GM13976 (cell line): ENCODE results near the gene GPR180.

Experiments
- DNase-seq: peaks from one replicate; pipeline ENCODE4 v3.0.0; 2012; ENCODE audit warnings: low spot score
- CTCF ChIP-seq: IDR thresholded peaks from 2 replicates; pipeline ENCODE4 v1.5.1; 2012; ENCODE audit warnings: borderline replicate concordance, mild to moderate bottlenecking; ENCODE audit not compliant: insufficient read depth; ENCODE audit errors: extremely low read depth, missing control alignments, control extremely low read depth
- in situ Hi-C: fragments of 300-500 bp; cut with MboI; formaldehyde crosslinking; loops from one replicate; pipeline ENCODE4 v1.12.0; 2022; ENCODE audit warnings: low sequenced_read_pairs, mixed read lengths, inconsistent platforms; ENCODE audit not compliant: unreplicated experiment

GPR180 gene

GRCh38 chr13:94664889-94665288 is 63.2 kb downstream of the GPR180 start:
- DNase-seq = no peak
- TF ChIP-seq CTCF = no peak
- in situ Hi-C loops = no loop called here

GRCh38 chr13:94666065-94666464 is 64.4 kb downstream of the GPR180 start:
- in situ Hi-C loops = no loop called here
- no peak for TF ChIP-seq CTCF
- no peak for DNase-seq

- no peak for TF ChIP-seq CTCF
- in situ Hi-C loops = no loop called here
- no peak for DNase-seq
Observed at GRCh38 chr13:94667190-94667589, 65.5 kb downstream of the GPR180 start.

GRCh38 chr13:94672400-94672799 is 70.7 kb downstream of the GPR180 start:
- no peak for TF ChIP-seq CTCF
- no peak for DNase-seq
- in situ Hi-C loops = no loop called here

- in situ Hi-C loops = no loop called here
- no peak for TF ChIP-seq CTCF
- no peak for DNase-seq
Observed at GRCh38 chr13:94673851-94674250, 72.2 kb downstream of the GPR180 start.

GRCh38 chr13:94674609-94675348 is 73.1 kb downstream of the GPR180 start:
- TF ChIP-seq CTCF = peak; percentile 61
- in situ Hi-C loops = no loop called here
- DNase-seq = peak; percentile 51

GRCh38 chr13:94677799-94678198 is 76.1 kb downstream of the GPR180 start:
- TF ChIP-seq CTCF = no peak
- in situ Hi-C loops = no loop called here

More at GRCh38 chr13:94677799-94678198, 76.1 kb downstream of the GPR180 start:
- no peak for DNase-seq
